Stimulated activated CD8-positive, alpha-beta memory T cell treated with anti-CD3 and anti-CD28 coated beads, Interleukin-15, amount 100 ng/mL, for 48 hours (primary cell): Measurements from ENCODE around the gene DCDC1.
A peak's percentile ranks its signal among the peaks of the same experiment; 100 is the strongest.

Experiments used
- DNase-seq, 2 donors: peaks; one replicate each; pipeline ENCODE4 v3.0.0-alpha.2; 2020; ENCODE audit warnings: low read depth in 2 of 2

Gene DCDC1

GRCh38 chr11:31231601-31232000 lies 137.9 kb downstream of the DCDC1 start:
- DNase-seq = no peak

DNA sequence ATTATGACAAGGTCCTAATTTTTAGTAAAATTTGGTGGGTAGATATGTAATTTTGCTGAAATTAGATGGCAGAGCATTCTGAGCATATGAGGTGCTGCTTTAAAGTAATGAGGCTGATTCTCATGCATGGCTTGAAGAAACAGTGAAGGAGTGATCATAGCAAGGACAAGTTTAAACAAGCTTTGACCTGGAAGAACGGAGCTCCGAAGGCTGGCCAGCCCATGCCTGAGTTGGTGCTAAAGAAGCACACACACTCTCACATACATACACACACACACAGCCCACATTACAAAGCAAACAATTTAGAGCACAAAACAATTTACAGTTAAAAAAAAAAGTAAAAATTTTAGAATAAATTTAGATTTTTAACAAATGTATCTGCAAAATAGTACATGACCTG lies 150.7 kb downstream of the DCDC1 start:
- DNase-seq = no peak

- no peak for DNase-seq
Measured at GRCh38 chr11:31214372-31214771, 155.2 kb downstream of the DCDC1 start.

DNA sequence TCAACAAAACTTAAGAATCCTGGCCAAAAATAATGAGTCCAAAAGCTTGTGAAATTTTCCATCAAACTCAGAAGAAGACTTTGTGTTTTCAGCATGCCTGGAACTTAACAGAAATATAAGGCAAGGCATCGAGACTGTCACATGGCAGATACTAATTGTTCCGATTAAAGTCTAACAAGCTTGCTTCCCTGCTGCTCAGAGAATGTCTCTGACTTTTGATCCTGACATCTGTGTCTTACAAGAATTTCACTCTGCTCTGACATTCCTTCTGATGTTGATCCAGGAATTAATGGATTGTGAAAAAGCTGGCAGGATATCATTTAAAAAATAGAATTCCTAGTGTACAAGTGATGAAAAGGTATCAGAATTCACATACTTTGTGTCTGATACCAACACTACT lies 170.2 kb downstream of the DCDC1 start:
- no peak for DNase-seq

- DNase-seq = no peak
Measured at GRCh38 chr11:31173926-31174680, 195.4 kb downstream of the DCDC1 start.

DNA sequence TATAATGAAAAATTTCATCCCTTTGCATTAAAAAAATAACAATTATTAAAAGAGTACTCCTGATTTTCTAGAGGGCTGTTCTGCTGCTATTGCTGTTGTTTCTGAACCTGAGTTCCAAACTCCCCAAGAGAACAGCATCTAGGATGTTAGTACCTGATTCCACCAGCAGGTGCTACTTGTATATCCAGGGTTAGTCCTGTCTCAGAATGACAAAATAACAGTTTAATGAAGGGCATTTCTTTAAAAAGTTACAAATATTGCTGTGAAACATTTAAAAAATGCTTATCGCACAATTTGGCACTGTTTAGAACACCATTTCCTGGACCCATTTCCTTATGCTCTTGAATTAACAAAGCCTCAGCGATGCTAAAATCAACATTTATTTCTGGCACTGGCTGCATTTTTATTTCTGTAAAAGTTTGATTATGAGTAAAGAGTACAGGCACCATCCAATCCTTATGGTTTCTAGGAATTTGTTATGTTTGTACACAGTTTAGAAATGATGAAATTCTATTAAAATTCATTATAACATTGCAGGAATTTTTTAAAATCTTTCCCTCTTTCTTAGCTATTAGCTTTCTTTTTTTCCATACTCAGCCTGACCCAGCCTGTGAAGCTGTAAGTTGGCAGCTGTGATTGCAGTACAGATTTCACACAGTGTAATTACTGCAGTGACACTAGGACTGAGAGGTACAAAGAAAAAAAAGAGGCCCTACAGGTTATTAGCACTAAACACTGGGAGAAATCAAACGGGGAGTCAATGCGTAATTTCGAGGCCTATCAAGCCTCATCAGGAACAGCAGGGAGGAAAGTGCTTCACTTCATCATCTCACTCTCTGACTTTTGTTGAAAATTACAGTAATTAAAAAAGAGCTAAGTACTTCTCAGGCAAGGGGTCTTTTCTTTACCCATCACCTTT lies 208.8 kb downstream of the DCDC1 start:
- DNase-seq = no peak

DNA sequence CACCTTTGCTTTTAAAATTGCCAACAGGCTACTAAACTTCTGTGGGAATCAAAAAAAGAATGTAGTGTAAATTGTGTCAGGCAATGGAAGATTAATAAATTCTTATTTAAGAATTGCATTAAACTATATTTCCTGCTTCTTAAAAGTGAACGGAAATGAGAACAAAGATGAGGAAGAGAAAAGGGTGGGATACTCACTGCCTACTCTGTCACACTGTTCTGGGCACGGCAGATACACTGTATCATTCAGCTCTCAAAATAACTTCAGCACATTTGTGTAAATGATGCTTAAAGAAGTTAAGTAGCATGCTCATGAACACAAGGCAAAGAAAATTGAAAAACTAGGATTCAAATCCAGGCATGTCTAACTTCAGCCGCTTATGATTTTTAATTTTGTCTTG lies 218.7 kb downstream of the DCDC1 start:
- DNase-seq = no peak

DNA sequence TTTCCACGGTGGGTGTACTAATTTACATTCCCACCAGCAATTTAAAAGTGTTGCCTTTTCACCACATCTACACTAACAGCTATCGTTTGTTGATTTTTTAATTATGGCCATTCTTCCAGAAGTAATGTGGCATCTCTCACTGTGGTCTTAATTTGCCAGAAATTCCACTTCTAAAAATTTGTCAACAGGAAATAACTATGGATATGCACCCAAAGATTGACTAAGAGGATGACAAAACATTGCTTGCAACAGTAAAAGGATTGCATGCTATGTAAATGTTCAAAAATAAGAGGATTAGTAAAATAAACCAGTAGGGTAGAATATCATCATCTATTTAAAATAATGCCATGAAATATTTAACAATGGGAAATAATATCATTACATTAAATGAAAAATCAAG lies 219.5 kb downstream of the DCDC1 start:
- DNase-seq = no peak

DNA sequence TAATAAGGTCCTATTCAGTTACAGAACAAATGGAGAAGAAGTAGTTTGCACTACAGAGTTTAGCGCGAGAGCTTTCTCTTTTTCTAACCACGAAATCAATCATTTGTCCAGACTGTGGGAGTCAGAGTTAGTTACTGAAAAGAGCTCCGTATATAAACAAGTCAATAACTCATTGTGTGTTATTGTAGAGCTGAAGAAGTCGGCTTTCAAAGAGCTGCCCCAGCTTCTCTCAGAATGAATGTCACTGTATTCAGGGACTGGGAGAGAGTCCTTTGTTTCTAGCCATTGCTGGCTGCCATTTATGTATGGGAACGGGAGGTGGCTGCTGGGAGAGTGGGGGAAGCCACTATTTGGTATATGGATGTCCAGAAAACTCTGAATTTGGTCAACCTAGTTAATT lies 227.8 kb downstream of the DCDC1 start:
- no peak for DNase-seq

DNA sequence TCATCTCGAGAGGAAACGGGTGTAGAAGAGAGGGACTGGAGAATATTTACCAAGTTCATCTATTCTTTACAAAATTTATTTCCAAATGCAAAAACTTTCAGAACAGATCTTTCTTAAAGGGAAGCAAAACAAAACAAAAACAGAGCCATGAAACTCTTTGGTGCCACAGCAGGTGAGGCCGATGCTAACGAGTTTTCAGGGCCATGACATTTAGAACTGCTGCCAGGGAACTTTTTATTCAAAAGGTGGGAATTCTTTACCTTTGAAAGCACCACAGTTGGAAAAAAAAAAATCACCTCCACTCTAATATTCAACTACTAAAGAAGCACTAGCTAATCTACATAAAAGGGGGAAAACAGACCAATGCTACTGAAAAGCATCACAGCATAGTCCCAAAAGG lies 230.1 kb downstream of the DCDC1 start:
- no peak for DNase-seq

GRCh38 chr11:31132531-31133421 lies 236.8 kb downstream of the DCDC1 start:
- no peak for DNase-seq

GRCh38 chr11:31131760-31132159 lies 237.8 kb downstream of the DCDC1 start:
- no peak for DNase-seq

GRCh38 chr11:31127290-31127689 lies 242.2 kb downstream of the DCDC1 start:
- DNase-seq = no peak

GRCh38 chr11:31120428-31120827 lies 249.1 kb downstream of the DCDC1 start:
- no peak for DNase-seq

GRCh38 chr11:31118566-31118965 lies 251.0 kb downstream of the DCDC1 start:
- no peak for DNase-seq

DNA sequence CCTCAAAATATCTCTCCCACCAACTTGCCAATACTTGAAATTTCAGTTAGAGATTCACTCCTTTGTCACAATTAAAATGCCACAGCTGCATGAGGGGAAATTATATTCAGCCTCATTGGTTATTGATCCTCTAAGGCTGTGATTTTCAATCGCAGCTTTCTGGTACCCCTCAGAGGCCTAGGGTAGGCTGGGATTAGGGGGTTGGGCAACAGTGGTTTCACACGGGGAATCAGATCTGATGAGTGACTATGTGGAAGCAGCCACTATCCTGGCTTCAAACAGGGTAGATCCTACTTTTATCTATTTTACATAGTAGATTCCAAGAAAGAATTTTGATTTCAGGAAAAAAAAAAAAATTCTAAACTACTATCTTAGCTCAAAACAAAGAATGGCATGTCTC lies 252.5 kb downstream of the DCDC1 start:
- no peak for DNase-seq

- DNase-seq = no peak
Measured at GRCh38 chr11:31114442-31114841, 255.1 kb downstream of the DCDC1 start.

DNA sequence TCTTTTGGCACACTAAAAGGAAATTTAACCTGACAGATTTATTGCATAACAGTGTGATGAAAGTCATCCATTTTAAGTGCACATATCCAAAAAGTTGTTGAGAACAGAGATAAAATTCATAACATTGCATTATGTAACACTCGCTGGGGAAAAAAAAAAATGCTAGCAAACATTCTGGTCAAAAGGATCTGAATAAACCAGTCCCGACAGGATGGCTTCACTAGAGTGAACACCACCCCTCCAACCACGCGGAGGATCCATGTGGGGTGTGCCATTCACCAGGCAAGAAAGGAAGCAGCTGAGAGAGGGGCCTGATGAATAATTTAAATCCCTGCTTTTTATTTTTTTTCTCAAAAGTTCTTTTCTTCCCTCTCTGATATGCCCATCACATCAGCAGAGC lies 258.7 kb downstream of the DCDC1 start:
- DNase-seq = no peak

- no peak for DNase-seq
Measured at GRCh38 chr11:31109446-31109845, 260.1 kb downstream of the DCDC1 start.

DNA sequence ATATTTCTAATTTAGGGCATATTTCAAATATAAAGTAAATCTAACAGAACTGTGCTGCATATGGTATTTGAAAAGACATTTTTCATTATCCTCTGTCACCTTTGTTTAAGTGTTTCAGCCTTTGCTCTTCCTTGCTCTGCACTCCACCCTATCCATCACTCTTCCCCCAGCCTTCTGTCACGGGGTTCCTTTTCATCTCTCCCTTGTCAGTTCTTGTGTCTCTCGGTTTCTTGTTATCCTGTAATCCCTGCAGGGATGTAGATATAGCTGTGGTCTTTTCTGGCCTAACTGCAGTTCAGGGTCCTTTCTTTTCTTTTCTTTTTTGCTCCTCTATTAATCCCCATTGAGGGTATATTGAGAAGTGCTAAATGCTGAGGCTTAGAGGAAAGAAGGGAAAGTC lies 261.9 kb downstream of the DCDC1 start:
- DNase-seq = no peak

- DNase-seq = peak in 1 of 2 donors; percentile 9
Measured at GRCh38 chr11:31106968-31107576, 262.5 kb downstream of the DCDC1 start.

GRCh38 chr11:31106326-31106725 lies 263.2 kb downstream of the DCDC1 start:
- no peak for DNase-seq
